NCI-H774 (cell line): ENCODE results near the gene GALK1.

Experiments used
- DNase-seq: peaks from one replicate; lab custom pipeline; 2025; lab: John Stamatoyannopoulos, UW

Gene GALK1

GRCh38 chr17:75724016-75725003 is 40.7 kb downstream of the GALK1 start:
- DNase-seq = no peak

- no peak for DNase-seq
These were observed 41.6 kb downstream of the GALK1 start for GRCh38 chr17:75723171-75723930.

DNA sequence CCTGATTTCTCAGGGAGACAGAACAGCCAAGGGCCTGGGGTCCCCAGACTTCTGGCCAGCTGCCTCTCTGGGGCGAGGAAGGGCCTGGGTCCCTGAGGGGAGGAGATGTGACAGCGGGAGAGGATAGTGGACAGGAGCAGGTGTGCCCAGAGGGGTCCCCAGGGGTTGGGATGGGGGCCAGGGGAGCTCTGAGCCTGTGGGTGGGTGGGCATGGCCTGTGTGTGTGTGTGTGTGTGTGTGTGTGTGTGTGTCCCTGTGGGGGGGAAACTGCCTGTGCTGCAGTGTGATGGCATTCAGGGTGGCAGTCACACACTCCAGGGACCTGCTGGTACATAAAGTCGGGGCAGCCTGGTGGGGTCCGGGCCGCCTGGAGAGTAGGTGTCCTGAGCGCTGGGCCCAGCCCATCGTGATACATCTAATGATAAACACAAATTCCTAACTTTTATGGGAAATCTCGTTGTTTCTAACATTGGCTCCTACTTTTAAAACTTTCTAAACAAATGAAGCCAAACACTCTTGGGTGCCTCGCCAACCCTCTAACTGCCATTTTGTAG is 42.4 kb downstream of the GALK1 start:
- DNase-seq = no peak

DNA sequence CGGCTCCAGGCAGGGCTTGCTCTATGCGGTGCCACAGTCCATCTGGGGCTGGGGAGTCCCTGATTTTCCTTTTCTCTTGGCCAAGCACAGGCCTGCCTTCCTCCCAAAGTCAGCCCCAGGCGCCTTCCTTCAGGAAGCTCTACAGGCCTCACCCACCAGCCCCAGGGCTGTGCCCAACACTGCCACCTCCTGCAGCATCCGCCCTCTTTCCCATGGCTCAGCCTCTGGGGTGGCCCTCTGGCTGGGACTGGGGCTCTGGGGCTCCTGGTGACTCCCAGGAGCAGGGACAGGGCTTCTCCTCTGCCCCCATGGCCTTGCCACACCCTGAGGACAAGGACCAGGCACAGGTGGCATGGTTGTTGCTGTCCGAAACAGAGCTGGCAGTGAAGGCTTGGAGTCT is 42.9 kb downstream of the GALK1 start:
- no peak for DNase-seq

- DNase-seq = no peak
These were observed 43.5 kb downstream of the GALK1 start for GRCh38 chr17:75721463-75722011.

GRCh38 chr17:75720656-75721462 is 44.1 kb downstream of the GALK1 start, which contains the start of gene ITGB4:
Gene ITGB4, plus strand, starts transcription at chr17:75721459. Its CDS starts 3,245 bp downstream, at chr17:75724704.
- peak; percentile 54 for DNase-seq

- no peak for DNase-seq
These were observed 45.3 kb downstream of the GALK1 start for GRCh38 chr17:75719732-75720131.

- no peak for DNase-seq
These were observed 52.5 kb downstream of the GALK1 start for GRCh38 chr17:75712446-75712845.
